T-cell (primary cell): ENCODE results near the gene OVCH2. TPM values are rescaled to one million over a fixed set of nuclear protein-coding genes. Genes with fewer than 3 reads are reported as not detected.

ENCODE experiments used
- ATAC-seq, 4 experiments: fragments of 200-7000 bp in 3 of 4; fragments of 150-1000 bp in 1 of 4; cut with Tn5 transposase; replicated peaks in 1 of 4; 1 replicate in 3 of 4; 2 replicates in 1 of 4; pipeline ENCODE4 v1.10.0; 2021; ENCODE audit warnings: moderate library complexity in 3 of 4, mild to moderate bottlenecking in 2 of 4, moderate number of reproducible peaks in 1 of 4
- CTCF ChIA-PET, 2 donors: fragments of 300-600 bp; sonication (Branson Sonifier 250); formaldehyde crosslinking; loops; one replicate each; lab custom pipeline; 2022; ENCODE audit warnings: antibody characterized with exemption in 2 of 2; lab: Charles Lee
- POLR2A ChIA-PET, 2 donors: fragments of 300-600 bp; sonication (Branson Sonifier 250); formaldehyde crosslinking; loops; one replicate each; lab custom pipeline; 2022; ENCODE audit warnings: antibody characterized with exemption in 2 of 2; lab: Charles Lee
- DNase-seq, 35 experiments: peaks; one replicate each; pipeline versions ENCODE4 v3.0.0 to v3.0.0-alpha.2; 2013 to 2023
- H3K27ac ChIP-seq: one replicate; pipeline ENCODE4 v1.5.1; 2013; ENCODE audit warnings: low read length
- H3K27me3 ChIP-seq, 2 experiments: replicated peaks in 1 of 2; 1 replicate in 1 of 2; 2 replicates in 1 of 2; pipeline versions ENCODE4 v1.6.1 to v1.7.0; 2013; ENCODE audit warnings: low read length in 1 of 2, mixed read lengths in 1 of 2; ENCODE audit not compliant: control insufficient read depth in 2 of 2, insufficient read depth in 2 of 2; ENCODE audit errors: extremely low read depth in 1 of 2
- H3K36me3 ChIP-seq, 2 donors: 1 replicate in 1 of 2; 2 replicates in 1 of 2; pipeline versions ENCODE4 v1.6.1 to v1.7.0; 2013; ENCODE audit warnings: low read length in 1 of 2; ENCODE audit not compliant: control insufficient read depth in 2 of 2, insufficient read depth in 1 of 2; ENCODE audit errors: extremely low read depth in 1 of 2
- H3K4me1 ChIP-seq, 2 experiments: 1 replicate in 1 of 2; 2 replicates in 1 of 2; pipeline versions ENCODE4 v1.6.1 to v1.7.0; 2013; ENCODE audit warnings: low read length in 2 of 2, mixed read lengths in 1 of 2; ENCODE audit not compliant: insufficient read depth in 2 of 2, control insufficient read depth in 1 of 2; ENCODE audit errors: extremely low read depth in 1 of 2
- H3K4me3 ChIP-seq, 2 donors: 1 replicate in 1 of 2; 2 replicates in 1 of 2; pipeline versions ENCODE4 v1.5.1 to v1.7.0; 2013; ENCODE audit warnings: mild to moderate bottlenecking in 2 of 2, low read length in 1 of 2, moderate library complexity in 1 of 2; ENCODE audit not compliant: control insufficient read depth in 1 of 2; ENCODE audit errors: extremely low read depth in 1 of 2
- H3K9me3 ChIP-seq: 2 replicates; pipeline ENCODE4 v1.7.0; 2013
- H3K27ac Mint-ChIP-seq, 2 donors: one replicate each; pipeline ENCODE4 v1.8.0; 2020 to 2021; ENCODE audit warnings: mild to moderate bottlenecking in 2 of 2, mixed read lengths in 2 of 2
- H3K27me3 Mint-ChIP-seq, 2 donors: one replicate each; pipeline ENCODE4 v1.8.0; 2021 to 2022; ENCODE audit warnings: mixed read lengths in 2 of 2
- H3K36me3 Mint-ChIP-seq: one replicate; pipeline ENCODE4 v1.8.0; 2021; ENCODE audit warnings: mixed read lengths
- H3K4me1 Mint-ChIP-seq, 3 donors: one replicate each; pipeline ENCODE4 v1.8.0; 2020 to 2022; ENCODE audit warnings: mixed read lengths in 3 of 3, mild to moderate bottlenecking in 1 of 3
- H3K4me3 Mint-ChIP-seq, 3 donors: one replicate each; pipeline ENCODE4 v1.8.0; 2020 to 2022; ENCODE audit warnings: mild to moderate bottlenecking in 3 of 3, mixed read lengths in 3 of 3, moderate library complexity in 3 of 3
- H3K9me3 Mint-ChIP-seq, 3 donors: one replicate each; pipeline ENCODE4 v1.8.0; 2020 to 2022; ENCODE audit warnings: mixed read lengths in 3 of 3
- WGBS: methylation state at CpG from one replicate; pipeline ENCODE4 v1.1.5; 2013; ENCODE audit warnings: missing lambda C conversion rate; ENCODE audit not compliant: insufficient coverage; 5-methylcytosine and 5-hydroxymethylcytosine counted together
- total RNA-seq, 35 experiments: library from RNA in 6 of 35; stranded (reverse) in 6 of 35; fragments of 120-200 nt in 1 of 35; gene quantifications; one replicate each; pipeline versions ENCODE4 v1.2.1 to v1.2.4 and lab custom pipeline; 2013 to 2026

Gene OVCH2
- total RNA-seq, 5 donors from 2014 or later (not counting 1 experiment from before 2014, with no cell fraction given) = not detected

GRCh38 chr11:7673724-7674434, 32.4 kb downstream of the OVCH2 start:
- Histone ChIP-seq H3K9me3 (no peaks in the 10 kb centered on the region), H3K4me1 (peaks cover 0 to 19% of the 10 kb centered on the region in 2 experiments), H3K4me3 (peak overlapping the region; percentile 9 to 18), H3K36me3 (no peaks in the 10 kb centered on the region), H3K27me3 (peaks cover 11 to 32% of the 10 kb centered on the region in 2 experiments), H3K27ac (no peak overlapping the region)
- Mint-ChIP-seq H3K9me3 (no peaks in the 10 kb centered on the region), H3K36me3 (no peaks in the 10 kb centered on the region), H3K4me3 (peak overlapping the region; percentile 62 to 79 (median 74)), H3K4me1 (peaks cover 9 to 15% (median 11%) of the 10 kb centered on the region in 3 donors), H3K27me3 (peaks cover 55 to 65% of the 10 kb centered on the region in 2 donors), H3K27ac (no peak overlapping the region)
- DNase-seq (peak in 1 of 35 experiments; percentile 8), ATAC-seq (peak; percentile 49 to 75 (median 59))
- ChIA-PET CTCF (no interaction called here), POLR2A (no interaction called here)
- 11% methylated on average over 68 of the region's 72 CpGs for WGBS

- Mint-ChIP-seq H3K27ac (no peak within 1 kb of the TSS), H3K36me3 (no peaks in the 10 kb centered on the region), H3K27me3 (peaks cover 50 to 61% of the 10 kb centered on the region in 2 donors), H3K4me1 (peaks cover 9 to 15% (median 11%) of the 10 kb centered on the region in 3 donors), H3K4me3 (peak within 1 kb of the TSS; percentile 62 to 79 (median 74)), H3K9me3 (no peaks in the 10 kb centered on the region)
- H3K4me3 ChIP-seq = peak within 1 kb of the TSS; percentile 9 to 18
- H3K4me1 ChIP-seq = peaks cover 0 to 19% of the 10 kb centered on the region in 2 experiments
- no peaks in the 10 kb centered on the region for H3K9me3 ChIP-seq
- no peaks in the 10 kb centered on the region for H3K36me3 ChIP-seq
- peak in 3 of 4 experiments; percentile 17 to 40 (median 28) for ATAC-seq
- peaks cover 11 to 32% of the 10 kb centered on the region in 2 experiments for H3K27me3 ChIP-seq
- no peak within 1 kb of the TSS for H3K27ac ChIP-seq
- WGBS = 16% methylated on average over 36 of the region's 40 CpGs
- ChIA-PET CTCF (interaction anchor here in 1 of 2 donors (0.6 kb wide), 1 partner anchor 1622 kb away, joined by 3 read pairs; no protein-coding TSS in a partner anchor), POLR2A (no interaction called here)
- no peak for DNase-seq
Measured at GRCh38 chr11:7672960-7673723, 33.1 kb downstream of the OVCH2 start, which contains the start of gene CYB5R2. Gene CYB5R2 (minus strand): TSS chr11:7673500. CDS start chr11:7672825, 675 bp downstream.

- ChIA-PET POLR2A (no interaction called here), CTCF (interaction anchor here in 1 of 2 donors (0.6 to 1.6 kb wide), 2 partner anchors 10 to 1622 kb away, joined by 3 read pairs; no protein-coding TSS in a partner anchor)
- Mint-ChIP-seq H3K4me1 (peaks cover 9 to 15% (median 11%) of the 10 kb centered on the region in 3 donors), H3K27me3 (peaks cover 43 to 54% of the 10 kb centered on the region in 2 donors), H3K36me3 (no peaks in the 10 kb centered on the region), H3K9me3 (no peaks in the 10 kb centered on the region), H3K27ac (no peak overlapping the region), H3K4me3 (peak overlapping the region; percentile 34 to 79 (median 51))
- H3K9me3 ChIP-seq = no peaks in the 10 kb centered on the region
- DNase-seq = no peak
- peaks cover 11 to 32% of the 10 kb centered on the region in 2 experiments for H3K27me3 ChIP-seq
- no peak overlapping the region for H3K4me3 ChIP-seq
- 89% methylated on average over 4 of the region's 16 CpGs for WGBS
- H3K4me1 ChIP-seq = peaks cover 0 to 19% of the 10 kb centered on the region in 2 experiments
- ATAC-seq = no peak
- H3K27ac ChIP-seq = no peak overlapping the region
- no peaks in the 10 kb centered on the region for H3K36me3 ChIP-seq
Measured at GRCh38 chr11:7672276-7672959, 33.9 kb downstream of the OVCH2 start.

- Mint-ChIP-seq H3K36me3 (no peaks in the 10 kb centered on the region), H3K4me3 (no peak overlapping the region), H3K9me3 (no peaks in the 10 kb centered on the region), H3K27ac (no peak overlapping the region), H3K27me3 (peaks cover 39 to 49% of the 10 kb centered on the region in 2 donors), H3K4me1 (peaks cover 9 to 15% (median 11%) of the 10 kb centered on the region in 3 donors)
- peaks cover 11 to 33% of the 10 kb centered on the region in 2 experiments for H3K27me3 ChIP-seq
- POLR2A ChIA-PET = no interaction called here
- CTCF ChIA-PET = interaction anchor here in 1 of 2 donors (1.6 kb wide), 1 partner anchor 11 kb away, joined by 3 read pairs; no protein-coding TSS in a partner anchor
- H3K4me1 ChIP-seq = peaks cover 0 to 19% of the 10 kb centered on the region in 2 experiments
- DNase-seq (no peak), ATAC-seq (no peak)
- WGBS = 78% methylated on average over 9 of the region's 10 CpGs
- no peak overlapping the region for H3K27ac ChIP-seq
- H3K4me3 ChIP-seq = no peak overlapping the region
- H3K9me3 ChIP-seq = no peaks in the 10 kb centered on the region
- H3K36me3 ChIP-seq = no peaks in the 10 kb centered on the region
Measured at GRCh38 chr11:7671347-7672215, 34.7 kb downstream of the OVCH2 start.

GRCh38 chr11:7670641-7671040, 35.6 kb downstream of the OVCH2 start:
- peaks cover 0 to 22% of the 10 kb centered on the region in 2 experiments for H3K4me1 ChIP-seq

More at GRCh38 chr11:7670641-7671040, 35.6 kb downstream of the OVCH2 start:
- H3K4me3 Mint-ChIP-seq = no peak overlapping the region
- no peaks in the 10 kb centered on the region for H3K9me3 Mint-ChIP-seq
- DNase-seq (no peak), ATAC-seq (no peak)
- ChIA-PET POLR2A (no interaction called here), CTCF (interaction anchor here in 1 of 2 donors (1.6 kb wide), 1 partner anchor 12 kb away, joined by 3 read pairs; no protein-coding TSS in a partner anchor)
- Histone ChIP-seq H3K4me3 (no peak overlapping the region), H3K36me3 (peaks cover 0 to 2% of the 10 kb centered on the region in 2 donors), H3K9me3 (no peaks in the 10 kb centered on the region), H3K27ac (no peak overlapping the region), H3K27me3 (peaks cover 9 to 42% of the 10 kb centered on the region in 2 experiments)
- no peak overlapping the region for H3K27ac Mint-ChIP-seq
- H3K27me3 Mint-ChIP-seq = peaks cover 31 to 43% of the 10 kb centered on the region in 2 donors
- H3K4me1 Mint-ChIP-seq = peaks cover 9 to 15% (median 13%) of the 10 kb centered on the region in 3 donors
- 72% methylated on average over 3 of the region's 4 CpGs for whole genome bisulfite sequencing
- H3K36me3 Mint-ChIP-seq = no peaks in the 10 kb centered on the region
